Memory B cell (primary cell): ENCODE measurements around the gene KLRC4.
"Not testable (repeated sequence)": the region's sequence is repeated elsewhere in the genome, so short reads cannot be mapped to it uniquely, and the experiment has no call there.

Experiments
- ATAC-seq: fragments of 150-1000 bp; cut with Tn5 transposase; 2 replicates; pipeline ENCODE4 v1.10.0; 2021; ENCODE audit warnings: low read depth, mild to moderate bottlenecking, moderate library complexity
- DNase-seq, 2 donors: peaks; one replicate each; pipeline ENCODE4 v3.0.0; 2022; ENCODE audit warnings: low spot score in 2 of 2
- H3K27ac Mint-ChIP-seq: one replicate; pipeline ENCODE4 v1.8.0; 2022; ENCODE audit warnings: mild to moderate bottlenecking, moderate library complexity, mixed read lengths
- H3K27me3 Mint-ChIP-seq: one replicate; pipeline ENCODE4 v1.8.0; 2022; ENCODE audit warnings: mixed read lengths
- H3K36me3 Mint-ChIP-seq: one replicate; pipeline ENCODE4 v1.8.0; 2022; ENCODE audit warnings: mild to moderate bottlenecking, mixed read lengths
- H3K4me1 Mint-ChIP-seq: one replicate; pipeline ENCODE4 v1.8.0; 2022; ENCODE audit warnings: mixed read lengths
- H3K4me3 Mint-ChIP-seq: one replicate; pipeline ENCODE4 v1.8.0; 2022; ENCODE audit warnings: mild to moderate bottlenecking, moderate library complexity, mixed read lengths
- H3K9me3 Mint-ChIP-seq: one replicate; pipeline ENCODE4 v1.8.0; 2022; ENCODE audit warnings: mixed read lengths

Gene KLRC4

GRCh38 chr12:10422159-10422558 lies 12.6 kb upstream of the KLRC4 start:
- not testable (repeated sequence) for H3K9me3 Mint-ChIP-seq, DNase-seq, H3K36me3 Mint-ChIP-seq, H3K4me3 Mint-ChIP-seq, H3K27ac Mint-ChIP-seq, ATAC-seq, H3K27me3 Mint-ChIP-seq, H3K4me1 Mint-ChIP-seq

- H3K4me3 Mint-ChIP-seq, DNase-seq, H3K9me3 Mint-ChIP-seq, H3K27ac Mint-ChIP-seq, H3K27me3 Mint-ChIP-seq, ATAC-seq, H3K4me1 Mint-ChIP-seq, H3K36me3 Mint-ChIP-seq: not testable (repeated sequence)
Observed at GRCh38 chr12:10420334-10420733, 10.8 kb upstream of the KLRC4 start, which contains the start of gene KLRC3. Gene KLRC3 (minus strand): TSS chr12:10420595. CDS start chr12:10420550, 45 bp downstream.

GRCh38 chr12:10408842-10409241 lies 715 bp downstream of the KLRC4 start:
- Mint-ChIP-seq H3K4me3 (no peak overlapping the region), H3K4me1 (peaks cover 12% of the 10 kb centered on the region), H3K9me3 (no peaks in the 10 kb centered on the region), H3K36me3 (no peaks in the 10 kb centered on the region), H3K27me3 (no peaks in the 10 kb centered on the region), H3K27ac (no peak overlapping the region)
- DNase-seq (no peak), ATAC-seq (no peak)

GRCh38 chr12:10406725-10407124 lies 2.8 kb downstream of the KLRC4 start:
- Mint-ChIP-seq H3K9me3 (no peaks in the 10 kb centered on the region), H3K27ac (no peak overlapping the region), H3K27me3 (no peaks in the 10 kb centered on the region), H3K4me1 (peaks cover 12% of the 10 kb centered on the region), H3K4me3 (no peak overlapping the region), H3K36me3 (no peaks in the 10 kb centered on the region)
- DNase-seq: no peak
- ATAC-seq: peak; percentile 53

- DNase-seq (no peak), ATAC-seq (no peak)
- Mint-ChIP-seq H3K4me1 (peaks cover 12% of the 10 kb centered on the region), H3K4me3 (no peak overlapping the region), H3K27me3 (peaks cover 1% of the 10 kb centered on the region), H3K36me3 (no peaks in the 10 kb centered on the region), H3K9me3 (no peaks in the 10 kb centered on the region), H3K27ac (no peak overlapping the region)
Observed at GRCh38 chr12:10405294-10405693, 4.3 kb downstream of the KLRC4 start.

GRCh38 chr12:10404798-10405197 lies 4.8 kb downstream of the KLRC4 start:
- Mint-ChIP-seq H3K27ac (no peak overlapping the region), H3K27me3 (peaks cover 1% of the 10 kb centered on the region), H3K4me3 (no peak overlapping the region), H3K9me3 (no peaks in the 10 kb centered on the region), H3K36me3 (no peaks in the 10 kb centered on the region), H3K4me1 (peaks cover 12% of the 10 kb centered on the region)
- no peak for DNase-seq
- ATAC-seq: no peak

GRCh38 chr12:10400829-10401228 lies 8.7 kb downstream of the KLRC4 start:
- no peaks in the 10 kb centered on the region for H3K36me3 Mint-ChIP-seq
- no peak overlapping the region for H3K4me3 Mint-ChIP-seq
- H3K27me3 Mint-ChIP-seq: peaks cover 4% of the 10 kb centered on the region
- no peak for ATAC-seq
- no peak for DNase-seq
- H3K4me1 Mint-ChIP-seq: peaks cover under 1% of the 10 kb centered on the region
- no peaks in the 10 kb centered on the region for H3K9me3 Mint-ChIP-seq
- no peak overlapping the region for H3K27ac Mint-ChIP-seq

GRCh38 chr12:10398168-10398567 lies 11.4 kb downstream of the KLRC4 start:
- H3K36me3 Mint-ChIP-seq: no peaks in the 10 kb centered on the region
- ATAC-seq (no peak), DNase-seq (no peak)
- peaks cover 14% of the 10 kb centered on the region for H3K4me1 Mint-ChIP-seq
- H3K4me3 Mint-ChIP-seq: no peak overlapping the region
- no peaks in the 10 kb centered on the region for H3K9me3 Mint-ChIP-seq
- no peak overlapping the region for H3K27ac Mint-ChIP-seq
- peaks cover 4% of the 10 kb centered on the region for H3K27me3 Mint-ChIP-seq

GRCh38 chr12:10397296-10397695 lies 12.3 kb downstream of the KLRC4 start:
- Mint-ChIP-seq H3K4me3 (no peak overlapping the region), H3K36me3 (no peaks in the 10 kb centered on the region), H3K4me1 (peaks cover 14% of the 10 kb centered on the region), H3K27me3 (peaks cover 4% of the 10 kb centered on the region), H3K27ac (no peak overlapping the region), H3K9me3 (no peaks in the 10 kb centered on the region)
- no peak for ATAC-seq
- DNase-seq: no peak

GRCh38 chr12:10396176-10396575 lies 13.4 kb downstream of the KLRC4 start:
- not testable (repeated sequence) for H3K36me3 Mint-ChIP-seq, ATAC-seq, H3K27me3 Mint-ChIP-seq, DNase-seq, H3K9me3 Mint-ChIP-seq
- H3K27ac Mint-ChIP-seq: peak overlapping the region; percentile 98
- peak overlapping the region; percentile 77 for H3K4me3 Mint-ChIP-seq
- H3K4me1 Mint-ChIP-seq: peaks cover 14% of the 10 kb centered on the region

- ATAC-seq (peak; percentile 91), DNase-seq (peak in 1 of 2 donors; percentile 41)
- Mint-ChIP-seq H3K36me3 (no peaks in the 10 kb centered on the region), H3K9me3 (no peaks in the 10 kb centered on the region), H3K27me3 (peaks cover 2% of the 10 kb centered on the region), H3K27ac (peak overlapping the region; percentile 98), H3K4me3 (peak overlapping the region; percentile 77), H3K4me1 (peaks cover 14% of the 10 kb centered on the region)
Observed at GRCh38 chr12:10395390-10395998, 14.1 kb downstream of the KLRC4 start.

- not testable (repeated sequence) for H3K36me3 Mint-ChIP-seq, H3K27me3 Mint-ChIP-seq, H3K9me3 Mint-ChIP-seq, DNase-seq, ATAC-seq
- Mint-ChIP-seq H3K4me3 (peak overlapping the region; percentile 38), H3K4me1 (peaks cover 14% of the 10 kb centered on the region), H3K27ac (peak overlapping the region; percentile 98)
Observed at GRCh38 chr12:10394531-10395152, 14.9 kb downstream of the KLRC4 start.

- peak overlapping the region; percentile 98 for H3K27ac Mint-ChIP-seq
- H3K4me3 Mint-ChIP-seq: no peak overlapping the region
- peaks cover 14% of the 10 kb centered on the region for H3K4me1 Mint-ChIP-seq
- ATAC-seq: no peak
- no peak for DNase-seq
- H3K36me3 Mint-ChIP-seq: no peaks in the 10 kb centered on the region
- H3K9me3 Mint-ChIP-seq: no peaks in the 10 kb centered on the region
- peaks cover 2% of the 10 kb centered on the region for H3K27me3 Mint-ChIP-seq
Observed at GRCh38 chr12:10393291-10393690, 16.3 kb downstream of the KLRC4 start.

- no peak for DNase-seq
- Mint-ChIP-seq H3K27me3 (no peaks in the 10 kb centered on the region), H3K27ac (peak overlapping the region; percentile 74), H3K4me3 (no peak overlapping the region), H3K4me1 (peaks cover 14% of the 10 kb centered on the region), H3K36me3 (no peaks in the 10 kb centered on the region), H3K9me3 (no peaks in the 10 kb centered on the region)
- no peak for ATAC-seq
Observed at GRCh38 chr12:10392394-10392930, 17.1 kb downstream of the KLRC4 start.
